C4-2B (cell line): ENCODE data around the gene CREB3L4.

Experiments used
- ZFX ChIP-seq: fragments of 450-650 bp; IDR thresholded peaks from 2 replicates; pipeline ENCODE4 v1.6.1; 2017
- TF ChIP-seq, protein P1 (sequence below): fragments of 450-650 bp; conservative IDR thresholded peaks from 2 replicates; pipeline ENCODE4 v1.5.1; 2017; ENCODE audit warnings: mild to moderate bottlenecking

- TF ChIP-seq, protein P1, sequence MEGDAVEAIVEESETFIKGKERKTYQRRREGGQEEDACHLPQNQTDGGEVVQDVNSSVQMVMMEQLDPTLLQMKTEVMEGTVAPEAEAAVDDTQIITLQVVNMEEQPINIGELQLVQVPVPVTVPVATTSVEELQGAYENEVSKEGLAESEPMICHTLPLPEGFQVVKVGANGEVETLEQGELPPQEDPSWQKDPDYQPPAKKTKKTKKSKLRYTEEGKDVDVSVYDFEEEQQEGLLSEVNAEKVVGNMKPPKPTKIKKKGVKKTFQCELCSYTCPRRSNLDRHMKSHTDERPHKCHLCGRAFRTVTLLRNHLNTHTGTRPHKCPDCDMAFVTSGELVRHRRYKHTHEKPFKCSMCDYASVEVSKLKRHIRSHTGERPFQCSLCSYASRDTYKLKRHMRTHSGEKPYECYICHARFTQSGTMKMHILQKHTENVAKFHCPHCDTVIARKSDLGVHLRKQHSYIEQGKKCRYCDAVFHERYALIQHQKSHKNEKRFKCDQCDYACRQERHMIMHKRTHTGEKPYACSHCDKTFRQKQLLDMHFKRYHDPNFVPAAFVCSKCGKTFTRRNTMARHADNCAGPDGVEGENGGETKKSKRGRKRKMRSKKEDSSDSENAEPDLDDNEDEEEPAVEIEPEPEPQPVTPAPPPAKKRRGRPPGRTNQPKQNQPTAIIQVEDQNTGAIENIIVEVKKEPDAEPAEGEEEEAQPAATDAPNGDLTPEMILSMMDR: no peak
- no peak for TF ChIP-seq ZFX
Observed at GRCh38 chr1:153929981-153930948, 37.4 kb upstream of the CREB3L4 start.
